Ectodermal cell (in vitro differentiated cells): ENCODE results near the gene MBOAT1.
"Not testable (repeated sequence)": the region's sequence is repeated elsewhere in the genome, so short reads cannot be mapped to it uniquely, and the experiment has no call there.

Experiments
- H3K27ac ChIP-seq: 2 replicates; pipeline ENCODE4 v1.7.0; 2013; ENCODE audit warnings: mild to moderate bottlenecking, low read depth, low read length; ENCODE audit not compliant: insufficient read depth, poor library complexity, severe bottlenecking
- H3K27me3 ChIP-seq: 2 replicates; pipeline ENCODE4 v1.7.0; 2013; ENCODE audit warnings: mild to moderate bottlenecking, low read length; ENCODE audit not compliant: insufficient read depth, control insufficient read depth, poor library complexity, severe bottlenecking
- H3K36me3 ChIP-seq: one replicate; pipeline ENCODE4 v1.7.0; 2013; ENCODE audit warnings: low read length; ENCODE audit not compliant: control insufficient read depth, insufficient read depth
- H3K4me1 ChIP-seq: one replicate; pipeline ENCODE4 v1.7.0; 2013; ENCODE audit warnings: low read length; ENCODE audit not compliant: control insufficient read depth, insufficient read depth
- H3K4me3 ChIP-seq: 2 replicates; pipeline ENCODE4 v1.7.0; 2013; ENCODE audit warnings: low read depth, low read length, control low read depth; ENCODE audit not compliant: insufficient read depth
- H3K9me3 ChIP-seq: 2 replicates; pipeline ENCODE4 v1.7.0; 2013; ENCODE audit warnings: mild to moderate bottlenecking, low read length, moderate library complexity; ENCODE audit not compliant: control insufficient read depth
- WGBS, 2 experiments: methylation state at CpG; one replicate each; pipeline ENCODE4 v1.1.7; 2013; ENCODE audit warnings: missing lambda C conversion rate in 2 of 2; 5-methylcytosine and 5-hydroxymethylcytosine counted together

The MBOAT1 gene

GRCh38 chr6:20244807-20245681 lies 32.8 kb upstream of the MBOAT1 start:
- WGBS, 2 experiments: 93 to 95% methylated on average over 29 of the region's 29 CpGs

GRCh38 chr6:20243288-20243687 lies 31.0 kb upstream of the MBOAT1 start:
- Histone ChIP-seq H3K4me1 (peaks cover 8% of the 10 kb centered on the region), H3K9me3 (no peaks in the 10 kb centered on the region), H3K4me3 (no peak overlapping the region), H3K27me3 (no peaks in the 10 kb centered on the region), H3K27ac (no peak overlapping the region), H3K36me3 (no peaks in the 10 kb centered on the region)
- WGBS, 2 experiments: 96 to 100% methylated on average over 1 of the region's 1 CpG

More at GRCh38 chr6:20244807-20245681, 32.8 kb upstream of the MBOAT1 start:
- not testable (repeated sequence) for H3K27ac ChIP-seq, H3K9me3 ChIP-seq, H3K4me1 ChIP-seq, H3K4me3 ChIP-seq, H3K27me3 ChIP-seq, H3K36me3 ChIP-seq

GRCh38 chr6:20242397-20242796 lies 30.1 kb upstream of the MBOAT1 start:
- no peak overlapping the region for H3K4me3 ChIP-seq
- WGBS, 2 experiments: 75 to 83% methylated on average over 1 of the region's 1 CpG
- no peaks in the 10 kb centered on the region for H3K27me3 ChIP-seq
- no peaks in the 10 kb centered on the region for H3K36me3 ChIP-seq
- H3K4me1 ChIP-seq: peaks cover 8% of the 10 kb centered on the region
- H3K27ac ChIP-seq: no peak overlapping the region
- no peaks in the 10 kb centered on the region for H3K9me3 ChIP-seq

GRCh38 chr6:20241102-20241501 lies 28.8 kb upstream of the MBOAT1 start:
- Histone ChIP-seq H3K9me3 (no peaks in the 10 kb centered on the region), H3K36me3 (no peaks in the 10 kb centered on the region), H3K4me1 (peaks cover 8% of the 10 kb centered on the region), H3K27ac (no peak overlapping the region), H3K27me3 (no peaks in the 10 kb centered on the region), H3K4me3 (no peak overlapping the region)
- 97 to 100% methylated on average over 1 of the region's 2 CpGs for WGBS, 2 experiments

GRCh38 chr6:20238688-20239587 lies 26.7 kb upstream of the MBOAT1 start:
- H3K9me3 ChIP-seq: no peaks in the 10 kb centered on the region
- 95% methylated on average over 47 of the region's 47 CpGs for WGBS, 2 experiments
- H3K36me3 ChIP-seq: no peaks in the 10 kb centered on the region
- H3K27ac ChIP-seq: no peak overlapping the region
- H3K4me3 ChIP-seq: no peak overlapping the region
- no peaks in the 10 kb centered on the region for H3K27me3 ChIP-seq
- H3K4me1 ChIP-seq: peaks cover 8% of the 10 kb centered on the region

GRCh38 chr6:20237677-20238460 lies 25.6 kb upstream of the MBOAT1 start:
- H3K4me3 ChIP-seq: no peak overlapping the region
- H3K27me3 ChIP-seq: no peaks in the 10 kb centered on the region
- no peaks in the 10 kb centered on the region for H3K36me3 ChIP-seq
- 92 to 94% methylated on average over 8 to 10 of the region's 10 CpGs for WGBS, 2 experiments
- no peaks in the 10 kb centered on the region for H3K9me3 ChIP-seq
- no peak overlapping the region for H3K27ac ChIP-seq
- H3K4me1 ChIP-seq: peaks cover 8% of the 10 kb centered on the region

GRCh38 chr6:20236909-20237600 lies 24.8 kb upstream of the MBOAT1 start:
- H3K27ac ChIP-seq: no peak overlapping the region
- H3K27me3 ChIP-seq: no peaks in the 10 kb centered on the region
- 97 to 100% methylated on average over 2 of the region's 2 CpGs for WGBS, 2 experiments
- no peaks in the 10 kb centered on the region for H3K36me3 ChIP-seq
- no peak overlapping the region for H3K4me3 ChIP-seq
- no peaks in the 10 kb centered on the region for H3K9me3 ChIP-seq
- peaks cover 1% of the 10 kb centered on the region for H3K4me1 ChIP-seq

GRCh38 chr6:20236344-20236743 lies 24.1 kb upstream of the MBOAT1 start:
- Histone ChIP-seq H3K36me3 (no peaks in the 10 kb centered on the region), H3K4me3 (no peak overlapping the region), H3K27me3 (no peaks in the 10 kb centered on the region), H3K9me3 (no peaks in the 10 kb centered on the region), H3K4me1 (no peaks in the 10 kb centered on the region), H3K27ac (no peak overlapping the region)
- WGBS, 2 experiments: 90 to 95% methylated on average over 3 of the region's 3 CpGs

- Histone ChIP-seq H3K4me1 (no peaks in the 10 kb centered on the region), H3K36me3 (no peaks in the 10 kb centered on the region), H3K27me3 (no peaks in the 10 kb centered on the region), H3K9me3 (no peaks in the 10 kb centered on the region), H3K27ac (no peak overlapping the region), H3K4me3 (no peak overlapping the region)
- 88 to 94% methylated on average over 6 of the region's 6 CpGs for WGBS, 2 experiments
These were observed 22.8 kb upstream of the MBOAT1 start for GRCh38 chr6:20235041-20235440.
